ENCODE data around the gene PDZK1IP1. TPM values are rescaled to one million over a fixed set of nuclear protein-coding genes. Genes with fewer than 3 reads are reported as not detected.

PDZK1IP1 gene
- total RNA-seq, 6 experiments from 2014 or later = not detected

GRCh38 chr1:47232187-47232874 is 42.5 kb upstream of the PDZK1IP1 start, which contains the start of gene TAL1:
Gene TAL1 (minus strand): TSS chr1:47232225. CDS start chr1:47225888, 6,337 bp downstream.
- H3K27ac Mint-ChIP-seq = no peak within 1 kb of the TSS
- peaks cover 71% of the 10 kb centered on the region for H3K27me3 Mint-ChIP-seq (ENCODE audit: insufficient read depth)
- peaks cover 7% of the 10 kb centered on the region; the same call in 1 of the 2 replicates for H3K9me3 Mint-ChIP-seq
- H3K4me1 Mint-ChIP-seq (ENCODE audit: low read depth) = peaks cover 6% of the 10 kb centered on the region
- H3K36me3 Mint-ChIP-seq (ENCODE audit: low read depth) = peaks cover 5% of the 10 kb centered on the region; the same call in 1 of the 2 replicates
- H3K4me3 Mint-ChIP-seq = no peak within 1 kb of the TSS; the same call in 1 of the 2 replicates
- no peak for TF ChIP-seq CTCF (IDR thresholded peaks at IDR 0.05)
- DNase-seq = no peak

GRCh38 chr1:47231301-47232186 is 41.7 kb upstream of the PDZK1IP1 start:
- Mint-ChIP-seq H3K4me3 (no peak overlapping the region; the same call in 1 of the 2 replicates), H3K27me3 (ENCODE audit: insufficient read depth) (peaks cover 78% of the 10 kb centered on the region), H3K27ac (no peak overlapping the region), H3K4me1 (ENCODE audit: low read depth) (peaks cover 6% of the 10 kb centered on the region), H3K9me3 (peaks cover 7% of the 10 kb centered on the region; the same call in 1 of the 2 replicates), H3K36me3 (ENCODE audit: low read depth) (peaks cover 5% of the 10 kb centered on the region; the same call in 1 of the 2 replicates)
- no peak for TF ChIP-seq CTCF (IDR thresholded peaks at IDR 0.05)
- DNase-seq = no peak

- Mint-ChIP-seq H3K27ac (no peak overlapping the region), H3K36me3 (ENCODE audit: low read depth) (peaks cover 5% of the 10 kb centered on the region; the same call in 1 of the 2 replicates), H3K4me3 (no peak overlapping the region), H3K9me3 (peaks cover 7% of the 10 kb centered on the region; the same call in 1 of the 2 replicates), H3K27me3 (ENCODE audit: insufficient read depth) (peaks cover 82% of the 10 kb centered on the region), H3K4me1 (ENCODE audit: low read depth) (peaks cover 6% of the 10 kb centered on the region)
- no peak for DNase-seq
- no peak for TF ChIP-seq CTCF (IDR thresholded peaks at IDR 0.05)
These were observed 41.0 kb upstream of the PDZK1IP1 start for GRCh38 chr1:47230692-47231300.

- Mint-ChIP-seq H3K4me3 (no peak overlapping the region), H3K27ac (no peak overlapping the region), H3K9me3 (peaks cover 7% of the 10 kb centered on the region; the same call in 1 of the 2 replicates), H3K36me3 (ENCODE audit: low read depth) (peaks cover 5% of the 10 kb centered on the region; the same call in 1 of the 2 replicates), H3K4me1 (ENCODE audit: low read depth) (peaks cover 6% of the 10 kb centered on the region), H3K27me3 (ENCODE audit: insufficient read depth) (peaks cover 83% of the 10 kb centered on the region)
- no peak for TF ChIP-seq CTCF (IDR thresholded peaks at IDR 0.05)
- no peak for DNase-seq
These were observed 40.3 kb upstream of the PDZK1IP1 start for GRCh38 chr1:47229886-47230691.

All from HFFc6 (cell line).